K562 (cell line): ENCODE results near the gene MRPL19. TPM values are rescaled to one million over a fixed set of nuclear protein-coding genes. Genes with fewer than 3 reads are reported as not detected.

Experiments
- ADNP ChIP-seq: fragments of 200-800 bp; sonication (Bioruptor generic); IDR thresholded peaks from 2 replicates; pipeline ENCODE4 v1.6.1; 2016; ENCODE audit warnings: missing genetic modification characterization, missing compliant biosample characterization
- ARNT ChIP-seq, 2 experiments: fragments of 450-650 bp; IDR thresholded peaks; 2 replicates each; pipeline ENCODE4 v1.6.1; 2016; ENCODE audit warnings: mild to moderate bottlenecking in 1 of 2
- CREM ChIP-seq: IDR thresholded peaks from 2 replicates; pipeline ENCODE4 v1.6.1; 2014; ENCODE audit warnings: antibody characterized with exemption, low read depth
- CSDE1 ChIP-seq, 2 experiments: fragments of 450-650 bp; IDR thresholded peaks; 2 replicates each; pipeline ENCODE4 v1.6.1; 2016; ENCODE audit warnings: mild to moderate bottlenecking in 1 of 2
- DNMT1 ChIP-seq: fragments of 450-650 bp; IDR thresholded peaks from 2 replicates; pipeline ENCODE4 v1.6.1; 2016; ENCODE audit warnings: antibody characterized with exemption, mild to moderate bottlenecking
- FOSL1 ChIP-seq: fragments of 200-800 bp; sonication (Bioruptor generic); conservative IDR thresholded peaks from 2 replicates; pipeline ENCODE4 v1.6.1; 2016; ENCODE audit warnings: missing genetic modification characterization, missing compliant biosample characterization
- FOXJ3 ChIP-seq: sonication (generic); formaldehyde crosslinking; IDR thresholded peaks from 2 replicates; pipeline ENCODE4 v1.4.0; 2020; ENCODE audit warnings: mild to moderate bottlenecking, missing genetic modification reagents
- GABPB2 ChIP-seq: fragments of 250-450 bp; sonication (Bioruptor Pico); conservative IDR thresholded peaks from 2 replicates; pipeline ENCODE4 v1.5.1; 2021; ENCODE audit warnings: mild to moderate bottlenecking
- HMGN3 ChIP-seq: IDR thresholded peaks from 2 replicates; pipeline ENCODE4 v1.6.1; 2011; ENCODE audit warnings: borderline replicate concordance, low read depth, mild to moderate bottlenecking, mixed read lengths, low read length; ENCODE audit not compliant: insufficient read length; ENCODE audit errors: extremely low read depth
- KDM4B ChIP-seq, 2 experiments: fragments of 450-650 bp in 1 of 2; sonication (generic) in 1 of 2; IDR thresholded peaks; 2 replicates each; pipeline ENCODE4 v1.6.1; 2016 to 2017; ENCODE audit warnings: borderline replicate concordance in 2 of 2, antibody characterized with exemption in 1 of 2, low read depth in 1 of 2, mild to moderate bottlenecking in 1 of 2
- KLF13 ChIP-seq: fragments of 450-650 bp; IDR thresholded peaks from 2 replicates; pipeline ENCODE4 v1.6.1; 2016; ENCODE audit warnings: missing genetic modification characterization, low read depth, mild to moderate bottlenecking, missing compliant biosample characterization, moderate library complexity, borderline replicate concordance
- KLF16 ChIP-seq: IDR thresholded peaks from 2 replicates; pipeline ENCODE4 v1.6.1; 2016; ENCODE audit warnings: antibody characterized with exemption
- NR2C2 ChIP-seq, 2 experiments: fragments of 200-800 bp in 1 of 2; sonication (Bioruptor generic) in 1 of 2; sonication (generic) in 1 of 2; formaldehyde crosslinking in 1 of 2; IDR thresholded peaks; 2 replicates each; pipeline versions ENCODE4 v1.6.1 to v1.8.0; 2016 to 2022; ENCODE audit warnings: mild to moderate bottlenecking in 1 of 2, missing compliant biosample characterization in 1 of 2, missing genetic modification characterization in 1 of 2, missing genetic modification reagents in 1 of 2
- NUFIP1 ChIP-seq: fragments of 450-650 bp; IDR thresholded peaks from 2 replicates; pipeline ENCODE4 v1.6.1; 2018; ENCODE audit not compliant: partially characterized antibody
- RAD21 ChIP-seq, 2 experiments: fragments of 250-450 bp in 1 of 2; fragments of 450-650 bp in 1 of 2; sonication (Bioruptor Pico) in 1 of 2; formaldehyde crosslinking in 1 of 2; IDR thresholded peaks in 1 of 2; conservative IDR thresholded peaks in 1 of 2; 2 replicates each; pipeline versions ENCODE4 v1.4.0 to v1.8.0; 2020 to 2022; ENCODE audit warnings: mild to moderate bottlenecking in 2 of 2, moderate library complexity in 1 of 2
- SMC3 ChIP-seq: conservative IDR thresholded peaks from 2 replicates; pipeline ENCODE4 v1.6.1; 2011; ENCODE audit warnings: low read depth, low read length, improper control_type of control experiment; ENCODE audit not compliant: insufficient read depth
- TBP ChIP-seq: optimal IDR thresholded peaks from 2 replicates; pipeline ENCODE3; 2011; ENCODE audit warnings: low read depth, low read length, improper control_type of control experiment
- TCF3 ChIP-seq: sonication (generic); formaldehyde crosslinking; IDR thresholded peaks from 2 replicates; pipeline ENCODE4 v1.4.0; 2020; ENCODE audit warnings: mild to moderate bottlenecking, missing genetic modification reagents
- TEAD2 ChIP-seq: fragments of 450-650 bp; IDR thresholded peaks from 2 replicates; pipeline ENCODE4 v1.6.1; 2016; ENCODE audit warnings: missing genetic modification characterization, control low read depth, missing compliant biosample characterization
- ZKSCAN3 ChIP-seq: fragments of 250-450 bp; sonication (Bioruptor Pico); IDR thresholded peaks from 2 replicates; pipeline ENCODE4 v1.4.0; 2020
- ZNF507 ChIP-seq: conservative IDR thresholded peaks from 2 replicates; pipeline ENCODE4 v1.6.1; 2017; ENCODE audit warnings: missing genetic modification characterization, missing compliant biosample characterization
- polyA plus RNA-seq, 8 experiments: library from polyadenylated mRNA; depleted of rRNA in 4 of 8; stranded (reverse) in 5 of 8; unstranded in 3 of 8; fragments of >200 nt; fragmentation: Nextera tagmentation in 2 of 8; fragmentation: Illumina TruSeq in 1 of 8; extraction: Ambion mirVana in 2 of 8; extraction: Trizol in 1 of 8; gene quantifications; 2 replicates each; pipeline versions ENCODE4 v1.2.1 to v1.2.3, GENCODE V29; 2011 to 2014; ENCODE audit warnings: inconsistent platforms in 1 of 8, missing spikeins in 1 of 8
- total RNA-seq, 7 experiments: library from RNA; depleted of rRNA in 6 of 7; stranded (reverse); fragments of >200 nt in 6 of 7; fragmentation: Illumina TruSeq in 2 of 7; extraction: Trizol in 2 of 7; gene quantifications; 2 replicates each; pipeline versions ENCODE4 v1.2.1 to v1.2.3, GENCODE V29; 2011 to 2021; ENCODE audit warnings: low replicate concordance in 1 of 7
- TF ChIP-seq, protein P1 (sequence below): fragments of 250-450 bp; sonication (Bioruptor Pico); IDR thresholded peaks from 2 replicates; pipeline ENCODE4 v1.8.0; 2022; ENCODE audit warnings: inconsistent platforms, mild to moderate bottlenecking, moderate library complexity, borderline replicate concordance
- TF ChIP-seq, protein P2 (sequence below): sonication (generic); formaldehyde crosslinking; IDR thresholded peaks from 2 replicates; pipeline ENCODE4 v1.9.0; 2022; ENCODE audit warnings: mild to moderate bottlenecking, missing genetic modification reagents
- TF ChIP-seq, protein P3 (sequence below): fragments of 450-650 bp; formaldehyde crosslinking; IDR thresholded peaks from 2 replicates; pipeline ENCODE4 v1.4.0; 2020; ENCODE audit warnings: mild to moderate bottlenecking, moderate library complexity
- TF ChIP-seq, protein P4 (sequence below): fragments of 250-450 bp; sonication (Bioruptor Pico); IDR thresholded peaks from 2 replicates; pipeline ENCODE4 v1.5.0; 2021

MRPL19 gene
- total and polyA plus RNA-seq, 9 of the 15 experiments (the other 6 are each of a cell fraction or from before 2014, with no cell fraction given), result 9.7 to 65.9 (median 56.1) TPM

DNA sequence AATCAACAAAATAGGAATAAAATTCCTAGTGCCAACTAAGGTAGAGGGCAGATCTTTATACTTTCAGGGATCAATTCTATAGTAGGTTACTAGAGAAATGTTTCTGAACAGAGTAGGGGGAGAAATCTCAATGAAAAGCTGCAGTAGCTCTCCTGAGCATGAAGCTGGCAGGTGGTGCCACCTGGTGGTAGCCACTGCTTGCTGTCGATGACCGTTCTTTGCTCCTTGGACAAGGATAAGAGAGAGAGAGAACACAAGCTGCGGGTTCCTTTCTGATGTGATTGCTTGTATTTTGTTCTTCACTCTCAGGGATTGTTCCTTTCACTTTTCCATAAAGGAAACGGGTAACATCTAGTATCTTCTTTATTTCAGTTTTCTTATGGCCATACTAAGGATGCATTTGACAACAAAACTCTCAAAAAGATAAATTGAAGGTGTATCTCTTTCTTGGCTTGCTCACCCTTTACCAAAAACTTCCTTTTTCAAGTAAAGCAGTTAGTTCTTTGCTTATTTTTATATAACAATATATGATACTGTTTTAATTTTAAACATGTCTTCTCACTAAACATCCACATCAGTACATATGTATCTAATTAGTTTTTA, 18.6 kb upstream of the MRPL19 start (continued):
- TF ChIP-seq, protein P1, sequence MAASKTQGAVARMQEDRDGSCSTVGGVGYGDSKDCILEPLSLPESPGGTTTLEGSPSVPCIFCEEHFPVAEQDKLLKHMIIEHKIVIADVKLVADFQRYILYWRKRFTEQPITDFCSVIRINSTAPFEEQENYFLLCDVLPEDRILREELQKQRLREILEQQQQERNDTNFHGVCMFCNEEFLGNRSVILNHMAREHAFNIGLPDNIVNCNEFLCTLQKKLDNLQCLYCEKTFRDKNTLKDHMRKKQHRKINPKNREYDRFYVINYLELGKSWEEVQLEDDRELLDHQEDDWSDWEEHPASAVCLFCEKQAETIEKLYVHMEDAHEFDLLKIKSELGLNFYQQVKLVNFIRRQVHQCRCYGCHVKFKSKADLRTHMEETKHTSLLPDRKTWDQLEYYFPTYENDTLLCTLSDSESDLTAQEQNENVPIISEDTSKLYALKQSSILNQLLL (CRISPR knock-in tag), result no peak
- TF ChIP-seq ZKSCAN3 (CRISPR knock-in tag) (no peak), CREM (0 out of 2 replicates have a peak, but pooled peaks have one; percentile 37), ARNT (IDR thresholded peaks at IDR 0.05) (no peak), RAD21 (CRISPR knock-in tag; conservative IDR thresholded peaks at IDR 0.05 in 1 of 2, IDR thresholded peaks at IDR 0.05 in 1 of 2) (peak; percentile 40 to 73), TEAD2 (no peak), KLF13 (no peak), NR2C2 (CRISPR knock-in tag; IDR thresholded peaks at IDR 0.05) (no peak), NR2C2 (tag; IDR thresholded peaks at IDR 0.05) (no peak), FOXJ3 (CRISPR knock-in tag) (no peak), FOSL1 (no peak), KDM4B (IDR thresholded peaks at IDR 0.05; ENCODE audit: borderline replicate concordance in 2 of 2, low read depth in 1 of 2) (no peak), NUFIP1 (no peak), SMC3 (0 out of 2 replicates have a peak, but pooled peaks have one; percentile 15), HMGN3 (no peak), TCF3 (no peak), GABPB2 (no peak), ADNP (tag) (no peak), DNMT1 (no peak), TBP (no peak), ZNF507 (tag) (no peak), CSDE1 (IDR thresholded peaks at IDR 0.05) (no peak), KLF16 (peak; percentile 18)
- TF ChIP-seq, protein P2, sequence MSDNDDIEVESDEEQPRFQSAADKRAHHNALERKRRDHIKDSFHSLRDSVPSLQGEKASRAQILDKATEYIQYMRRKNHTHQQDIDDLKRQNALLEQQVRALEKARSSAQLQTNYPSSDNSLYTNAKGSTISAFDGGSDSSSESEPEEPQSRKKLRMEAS (CRISPR knock-in tag), result no peak
- TF ChIP-seq, protein P3, sequence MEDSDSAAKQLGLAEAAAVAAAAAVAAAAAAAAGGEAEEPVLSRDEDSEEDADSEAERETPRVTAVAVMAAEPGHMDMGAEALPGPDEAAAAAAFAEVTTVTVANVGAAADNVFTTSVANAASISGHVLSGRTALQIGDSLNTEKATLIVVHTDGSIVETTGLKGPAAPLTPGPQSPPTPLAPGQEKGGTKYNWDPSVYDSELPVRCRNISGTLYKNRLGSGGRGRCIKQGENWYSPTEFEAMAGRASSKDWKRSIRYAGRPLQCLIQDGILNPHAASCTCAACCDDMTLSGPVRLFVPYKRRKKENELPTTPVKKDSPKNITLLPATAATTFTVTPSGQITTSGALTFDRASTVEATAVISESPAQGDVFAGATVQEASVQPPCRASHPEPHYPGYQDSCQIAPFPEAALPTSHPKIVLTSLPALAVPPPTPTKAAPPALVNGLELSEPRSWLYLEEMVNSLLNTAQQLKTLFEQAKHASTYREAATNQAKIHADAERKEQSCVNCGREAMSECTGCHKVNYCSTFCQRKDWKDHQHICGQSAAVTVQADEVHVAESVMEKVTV (CRISPR knock-in tag), result peak; percentile 40; the same call in 1 of the 2 replicates
- TF ChIP-seq, protein P4, sequence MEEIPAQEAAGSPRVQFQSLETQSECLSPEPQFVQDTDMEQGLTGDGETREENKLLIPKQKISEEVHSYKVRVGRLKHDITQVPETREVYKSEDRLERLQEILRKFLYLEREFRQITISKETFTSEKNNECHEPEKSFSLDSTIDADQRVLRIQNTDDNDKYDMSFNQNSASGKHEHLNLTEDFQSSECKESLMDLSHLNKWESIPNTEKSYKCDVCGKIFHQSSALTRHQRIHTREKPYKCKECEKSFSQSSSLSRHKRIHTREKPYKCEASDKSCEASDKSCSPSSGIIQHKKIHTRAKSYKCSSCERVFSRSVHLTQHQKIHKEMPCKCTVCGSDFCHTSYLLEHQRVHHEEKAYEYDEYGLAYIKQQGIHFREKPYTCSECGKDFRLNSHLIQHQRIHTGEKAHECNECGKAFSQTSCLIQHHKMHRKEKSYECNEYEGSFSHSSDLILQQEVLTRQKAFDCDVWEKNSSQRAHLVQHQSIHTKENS (CRISPR knock-in tag), result no peak
